Activated naive CD4-positive, alpha-beta T cell treated with anti-CD3 and anti-CD28 coated beads, Interleukin-2, amount 50 U/mL, for 24 hours (primary cell): ENCODE results near the gene NSF.
"Not testable (repeated sequence)": the region's sequence is repeated elsewhere in the genome, so short reads cannot be mapped to it uniquely, and the experiment has no call there.

Experiments used
- H3K27ac Mint-ChIP-seq: one replicate; pipeline ENCODE4 v1.8.0; 2021; ENCODE audit warnings: mild to moderate bottlenecking, mixed read lengths
- H3K27me3 Mint-ChIP-seq: one replicate; pipeline ENCODE4 v1.8.0; 2021; ENCODE audit warnings: mixed read lengths
- H3K36me3 Mint-ChIP-seq: one replicate; pipeline ENCODE4 v1.8.0; 2021; ENCODE audit warnings: mixed read lengths
- H3K4me1 Mint-ChIP-seq: one replicate; pipeline ENCODE4 v1.8.0; 2021; ENCODE audit warnings: mixed read lengths
- H3K4me3 Mint-ChIP-seq: one replicate; pipeline ENCODE4 v1.8.0; 2021; ENCODE audit warnings: mild to moderate bottlenecking, mixed read lengths
- H3K9me3 Mint-ChIP-seq: one replicate; pipeline ENCODE4 v1.8.0; 2021; ENCODE audit warnings: mixed read lengths

Gene NSF

DNA sequence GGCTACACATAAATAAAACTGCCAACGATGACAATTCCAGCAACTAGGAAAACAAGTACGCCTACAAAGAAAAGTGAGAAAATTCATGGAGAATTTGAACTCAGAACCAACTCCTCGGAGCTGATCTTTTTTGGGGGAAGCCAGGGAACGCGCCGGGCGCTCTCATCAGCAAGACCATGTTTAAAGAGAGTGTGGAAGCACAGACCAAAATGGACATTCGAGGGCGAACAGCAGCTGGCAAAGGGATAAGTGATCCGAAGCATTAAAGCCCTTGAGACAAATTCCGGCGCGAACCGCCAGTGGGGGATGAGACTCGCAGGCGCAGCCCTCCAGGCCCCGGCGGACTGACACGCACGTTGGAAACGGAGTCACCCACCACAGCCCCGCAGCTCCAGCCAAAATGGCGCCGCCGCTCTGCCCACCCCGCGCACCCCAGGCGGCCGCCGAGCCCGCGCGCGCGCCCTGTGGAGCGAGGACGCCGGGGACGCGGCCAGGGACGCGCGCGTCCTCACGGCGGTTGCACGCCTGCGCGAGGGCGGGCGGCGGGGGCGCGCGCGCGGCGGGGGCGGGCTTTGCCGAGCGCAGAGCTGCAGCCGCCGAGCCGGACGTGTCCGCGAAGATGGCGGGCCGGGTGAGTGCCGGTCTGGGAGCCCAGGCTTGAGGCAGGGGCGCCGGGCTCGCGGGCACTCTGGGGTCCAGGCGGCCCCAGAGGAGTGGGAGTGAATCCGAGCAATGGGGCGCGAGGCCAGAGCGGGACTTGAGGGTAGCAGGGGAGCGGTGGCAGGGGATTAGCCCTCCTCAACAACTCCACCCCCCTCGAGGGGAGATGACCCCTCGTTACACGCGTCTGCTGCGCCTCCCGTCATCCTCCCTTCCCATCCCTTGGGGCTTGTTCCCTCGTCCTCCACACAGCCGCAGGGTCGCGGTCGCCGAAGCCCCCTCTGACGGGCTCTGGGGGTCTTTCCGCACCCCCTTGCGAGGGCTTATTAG, at the start of gene NSF:
Gene NSF, plus strand, starts transcription at position 513 of the 990 bp plus-strand sequence. Its CDS starts 107 bp downstream, at position 620.
- H3K27me3 Mint-ChIP-seq, H3K4me1 Mint-ChIP-seq, H3K36me3 Mint-ChIP-seq, H3K27ac Mint-ChIP-seq, H3K4me3 Mint-ChIP-seq, H3K9me3 Mint-ChIP-seq: not testable (repeated sequence)

DNA sequence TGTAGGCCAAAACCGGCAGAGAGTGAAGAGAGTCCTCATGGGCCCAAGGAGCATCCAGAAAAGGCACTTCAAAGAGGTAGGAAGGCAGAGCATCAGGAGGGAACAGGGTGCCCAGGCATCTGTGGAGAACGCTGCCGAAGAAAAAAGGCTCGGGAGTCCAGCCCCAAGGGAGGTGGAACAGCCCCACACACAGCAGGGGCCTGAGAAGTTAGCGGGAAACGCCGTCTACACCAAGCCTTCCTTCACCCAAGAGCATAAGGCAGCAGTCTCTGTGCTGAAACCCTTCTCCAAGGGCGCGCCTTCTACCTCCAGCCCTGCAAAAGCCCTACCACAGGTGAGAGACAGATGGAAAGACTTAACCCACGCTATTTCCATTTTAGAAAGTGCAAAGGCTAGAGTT, 41.9 kb upstream of the NSF start:
- not testable (repeated sequence) for H3K4me1 Mint-ChIP-seq, H3K27me3 Mint-ChIP-seq, H3K36me3 Mint-ChIP-seq, H3K9me3 Mint-ChIP-seq, H3K27ac Mint-ChIP-seq, H3K4me3 Mint-ChIP-seq

DNA sequence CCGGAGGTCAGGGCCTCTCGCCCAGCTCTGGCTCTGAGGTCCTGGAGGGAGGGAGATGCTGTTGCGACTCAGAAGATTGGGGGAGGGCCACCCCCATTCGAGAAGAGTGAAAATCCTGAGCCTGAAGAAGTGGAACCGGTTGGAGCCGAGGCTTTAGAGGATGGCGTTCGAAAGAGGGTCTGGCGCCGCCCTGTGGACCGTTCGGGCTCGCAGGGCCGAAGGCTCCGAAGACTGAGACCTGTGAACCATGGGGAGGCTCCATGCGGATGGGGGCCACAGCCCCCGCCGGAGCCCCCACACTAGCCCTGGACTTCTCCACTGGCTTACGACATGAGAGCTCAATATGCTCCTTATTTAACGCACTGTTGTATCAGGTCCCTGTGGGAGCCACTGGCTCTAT, 31.3 kb upstream of the NSF start:
- not testable (repeated sequence) for H3K36me3 Mint-ChIP-seq, H3K4me1 Mint-ChIP-seq, H3K27ac Mint-ChIP-seq, H3K27me3 Mint-ChIP-seq, H3K4me3 Mint-ChIP-seq, H3K9me3 Mint-ChIP-seq

DNA sequence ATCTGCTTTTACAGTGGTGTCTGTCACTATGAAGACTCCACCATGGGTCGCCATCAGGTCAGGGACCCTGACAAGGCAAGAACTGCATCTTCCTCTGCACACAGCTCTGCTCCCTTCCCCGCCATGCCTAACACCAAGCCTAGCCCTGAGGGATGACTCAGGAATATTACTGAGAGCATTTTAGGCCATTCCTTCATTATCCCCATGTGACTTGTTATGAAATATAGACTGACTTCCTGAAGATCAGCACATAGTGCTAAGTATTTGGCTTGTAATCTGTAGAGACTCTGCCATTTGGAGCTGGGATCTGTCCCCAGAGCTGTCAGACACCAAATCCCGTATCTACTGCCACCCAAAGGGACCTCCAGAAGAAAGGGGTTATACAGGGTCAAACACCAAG, 30.4 kb upstream of the NSF start:
- H3K27me3 Mint-ChIP-seq, H3K4me1 Mint-ChIP-seq: not testable (repeated sequence)

DNA sequence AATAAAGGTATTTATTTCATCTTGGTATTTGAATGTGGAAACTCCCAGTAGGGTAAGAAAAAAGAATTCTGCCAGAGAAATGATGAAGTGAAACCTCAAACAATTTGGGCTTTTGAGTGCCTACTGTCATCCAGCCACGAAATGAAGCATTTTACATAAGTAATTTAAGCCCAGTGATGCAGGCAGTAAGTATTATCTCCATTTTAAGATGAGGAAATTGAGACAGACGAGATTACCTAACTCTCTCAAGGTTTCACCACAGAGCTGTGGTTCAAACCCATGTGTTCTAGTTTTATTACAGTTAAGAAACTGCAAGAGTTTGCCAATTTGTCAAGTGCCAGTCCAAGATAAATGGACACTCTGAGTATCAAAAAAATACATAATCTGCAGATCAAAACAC, 24.2 kb upstream of the NSF start:
- H3K36me3 Mint-ChIP-seq, H3K27ac Mint-ChIP-seq, H3K4me3 Mint-ChIP-seq, H3K4me1 Mint-ChIP-seq, H3K9me3 Mint-ChIP-seq, H3K27me3 Mint-ChIP-seq: not testable (repeated sequence)

More for the DNA sequence above, 30.4 kb upstream of the NSF start:
- H3K36me3 Mint-ChIP-seq, H3K27ac Mint-ChIP-seq, H3K9me3 Mint-ChIP-seq, H3K4me3 Mint-ChIP-seq: not testable (repeated sequence)

DNA sequence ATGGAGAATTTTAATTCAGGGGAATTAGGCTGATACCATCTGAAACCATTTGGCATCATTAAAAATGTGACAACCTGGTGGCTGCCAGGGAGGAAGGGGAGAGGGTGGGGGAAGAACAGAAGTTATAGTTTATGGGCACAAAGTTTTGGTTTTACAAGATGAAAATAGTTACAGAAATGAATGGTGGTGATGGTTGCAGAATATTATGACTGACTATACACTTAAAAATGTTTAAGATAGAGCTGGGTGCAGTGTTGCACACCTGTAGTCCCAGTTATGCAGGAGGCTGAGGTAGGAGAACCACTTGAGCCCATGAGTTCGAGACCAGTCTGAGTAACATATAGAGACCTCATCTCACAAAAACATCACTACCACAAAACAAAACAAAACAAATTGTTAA, 23.5 kb upstream of the NSF start:
- not testable (repeated sequence) for H3K9me3 Mint-ChIP-seq, H3K27me3 Mint-ChIP-seq

DNA sequence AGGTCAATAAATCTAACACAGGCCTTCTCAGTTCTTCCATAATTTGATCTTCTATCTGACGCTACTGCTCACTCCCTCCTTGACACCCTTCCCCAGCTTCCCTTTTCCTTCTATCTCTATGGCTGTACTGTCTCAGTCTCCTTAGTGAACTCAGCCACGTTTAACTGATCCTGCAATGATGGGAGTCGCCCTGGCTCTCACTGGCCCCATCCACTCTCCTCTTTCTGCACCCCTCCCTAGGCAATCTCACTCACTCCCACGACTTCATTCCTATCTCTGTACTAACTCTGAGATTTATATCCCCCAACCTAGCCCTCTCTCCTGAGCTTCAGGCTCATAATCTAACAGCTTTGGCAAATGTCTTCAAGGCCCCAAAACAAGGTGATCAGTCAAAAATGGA, 18.7 kb upstream of the NSF start:
- not testable (repeated sequence) for H3K36me3 Mint-ChIP-seq, H3K4me1 Mint-ChIP-seq, H3K27me3 Mint-ChIP-seq, H3K4me3 Mint-ChIP-seq, H3K27ac Mint-ChIP-seq, H3K9me3 Mint-ChIP-seq

More for the DNA sequence above, 23.5 kb upstream of the NSF start:
- H3K36me3 Mint-ChIP-seq, H3K4me3 Mint-ChIP-seq, H3K27ac Mint-ChIP-seq, H3K4me1 Mint-ChIP-seq: not testable (repeated sequence)

DNA sequence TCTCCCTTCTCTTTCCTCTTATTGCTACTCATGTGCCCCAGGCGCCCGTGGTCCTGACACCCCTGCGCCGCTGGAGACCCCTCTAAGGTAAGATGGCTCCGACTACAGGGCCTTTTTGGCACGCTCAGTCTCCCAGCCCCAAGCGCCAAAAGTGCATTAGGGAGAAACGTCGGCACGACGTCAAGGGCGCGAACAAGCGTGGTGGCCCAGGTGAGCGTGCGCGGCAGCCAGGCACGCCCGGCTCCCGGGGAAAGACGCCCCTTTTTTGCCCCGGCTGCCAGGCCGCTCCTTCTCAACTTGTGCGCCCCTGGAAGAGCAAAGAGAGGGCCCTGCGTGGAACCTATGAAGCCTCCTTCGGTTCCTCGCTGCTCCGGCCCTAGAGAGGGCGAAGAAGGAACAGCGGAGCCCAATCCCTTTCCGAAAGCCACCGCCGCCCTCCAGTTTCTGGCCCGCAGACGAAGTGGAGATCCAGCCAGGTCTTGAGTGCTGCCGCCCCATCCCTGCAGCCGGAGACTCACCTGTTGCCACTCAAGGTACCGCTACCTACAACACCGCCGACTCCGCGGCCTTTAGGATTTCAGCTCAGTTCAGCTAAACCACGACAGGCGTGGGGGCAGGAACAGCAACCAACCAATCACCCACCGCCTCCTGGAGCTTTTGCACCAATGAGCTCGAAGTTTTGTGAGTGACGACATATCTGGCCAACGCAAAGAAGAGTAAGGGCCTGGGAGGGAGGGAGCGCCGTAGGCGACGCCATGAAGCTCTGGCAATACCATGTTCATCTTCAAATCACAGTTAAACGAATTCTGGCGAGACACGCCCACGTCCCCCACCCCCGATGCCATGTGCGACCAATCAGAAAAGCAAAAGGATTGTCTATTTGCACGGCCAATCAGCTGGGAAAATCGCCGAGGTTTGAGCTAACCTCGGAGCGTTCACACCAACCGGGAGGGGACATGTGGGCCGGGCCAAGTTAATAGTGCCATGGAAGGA, 11.1 kb upstream of the NSF start, which contains the start of gene ARL17A:
Gene ARL17A, minus strand, starts transcription at position 609 of the 993 bp plus-strand sequence. CDS start 3,369 bp downstream, outside the sequence.
- H3K36me3 Mint-ChIP-seq, H3K4me3 Mint-ChIP-seq, H3K4me1 Mint-ChIP-seq, H3K27ac Mint-ChIP-seq, H3K9me3 Mint-ChIP-seq, H3K27me3 Mint-ChIP-seq: not testable (repeated sequence)

DNA sequence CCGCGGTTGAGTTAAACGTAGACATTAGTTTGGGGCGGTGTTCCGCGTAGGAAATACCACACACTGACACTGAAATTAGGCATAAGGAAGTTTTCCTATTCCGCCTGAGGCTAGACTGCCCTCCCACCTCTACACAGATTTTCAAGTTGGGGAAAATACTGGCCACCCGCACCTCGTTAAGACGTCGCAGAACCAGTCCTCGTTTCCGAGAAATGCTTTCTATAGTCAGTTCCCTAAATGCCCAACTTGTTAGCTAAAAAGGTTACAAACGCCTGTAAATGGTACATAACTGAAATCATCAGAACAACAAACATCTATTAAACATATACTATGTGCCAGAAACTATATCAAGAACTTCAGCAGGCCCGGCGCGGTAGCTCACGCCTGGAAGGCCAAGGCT, 10.4 kb upstream of the NSF start:
- H3K27me3 Mint-ChIP-seq, H3K4me3 Mint-ChIP-seq, H3K27ac Mint-ChIP-seq, H3K4me1 Mint-ChIP-seq, H3K9me3 Mint-ChIP-seq, H3K36me3 Mint-ChIP-seq: not testable (repeated sequence)

DNA sequence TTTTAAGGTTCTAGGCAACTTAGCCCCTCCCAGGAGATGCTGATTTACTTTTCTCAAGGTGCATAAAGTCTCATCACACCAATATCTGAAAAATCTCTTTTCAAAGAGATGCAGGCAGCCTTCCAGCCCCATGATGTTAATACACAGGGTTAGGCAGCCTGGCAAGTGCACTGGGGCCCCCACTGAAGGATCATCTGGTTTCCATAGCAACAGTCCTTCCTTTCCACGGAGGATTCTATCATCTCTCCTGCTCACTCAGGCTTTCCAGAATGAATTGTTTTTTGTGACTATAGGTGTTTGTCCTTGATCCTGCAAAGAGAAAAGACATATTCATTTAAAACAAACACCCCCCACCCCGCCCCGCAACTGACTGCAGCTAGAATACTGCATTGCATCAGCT, 5.0 kb upstream of the NSF start:
- H3K27me3 Mint-ChIP-seq, H3K9me3 Mint-ChIP-seq, H3K4me3 Mint-ChIP-seq, H3K27ac Mint-ChIP-seq, H3K4me1 Mint-ChIP-seq, H3K36me3 Mint-ChIP-seq: not testable (repeated sequence)

DNA sequence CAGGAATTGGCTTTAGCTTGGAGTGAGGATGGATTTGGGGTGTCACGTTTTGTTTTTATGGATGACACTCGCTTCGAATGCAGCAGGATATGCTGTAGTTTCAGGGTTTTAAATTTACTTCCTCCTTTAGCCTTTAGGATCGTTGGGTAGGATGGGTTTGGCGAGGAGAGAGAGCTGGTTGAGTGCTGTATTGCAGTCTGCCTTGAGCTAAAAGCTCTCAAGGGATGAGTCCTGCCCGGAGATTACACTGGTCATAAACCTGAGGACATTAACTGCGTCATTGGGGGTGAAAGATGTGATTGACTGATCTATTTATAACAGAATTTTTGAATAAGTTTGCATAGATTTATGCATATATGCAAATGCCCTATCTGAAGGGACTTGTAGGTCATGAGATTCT, 863 bp downstream of the NSF start:
- not testable (repeated sequence) for H3K4me3 Mint-ChIP-seq, H3K36me3 Mint-ChIP-seq, H3K27ac Mint-ChIP-seq, H3K27me3 Mint-ChIP-seq, H3K4me1 Mint-ChIP-seq, H3K9me3 Mint-ChIP-seq

DNA sequence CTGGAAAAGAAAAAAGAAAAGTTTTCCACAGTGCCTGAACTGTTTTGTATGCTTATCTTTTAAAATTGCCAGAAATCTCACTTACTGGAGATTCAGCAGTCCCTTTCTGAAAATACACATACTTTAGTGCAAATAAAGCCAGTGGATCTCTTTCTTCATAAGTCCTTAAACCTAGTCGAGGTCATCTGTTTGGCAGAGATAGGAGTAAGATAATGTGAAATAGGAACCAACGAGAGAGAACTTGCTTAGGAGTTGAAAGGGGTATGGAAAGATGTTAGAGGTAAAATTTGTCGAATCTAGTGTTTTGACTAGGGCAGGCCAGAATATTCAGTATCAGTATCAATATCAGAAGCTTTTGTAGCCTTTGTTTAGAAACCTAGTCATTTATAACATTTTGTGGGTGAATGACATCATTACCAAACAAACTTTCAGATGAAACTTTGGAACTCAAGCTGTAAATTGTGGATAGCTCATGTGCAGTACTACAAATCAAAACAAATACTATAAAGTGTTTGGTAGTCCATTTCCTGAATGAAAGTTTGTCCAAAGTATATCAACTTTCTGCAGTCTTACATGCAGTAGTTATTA, 8.0 kb downstream of the NSF start:
- H3K9me3 Mint-ChIP-seq, H3K4me1 Mint-ChIP-seq, H3K4me3 Mint-ChIP-seq, H3K36me3 Mint-ChIP-seq, H3K27ac Mint-ChIP-seq, H3K27me3 Mint-ChIP-seq: not testable (repeated sequence)

DNA sequence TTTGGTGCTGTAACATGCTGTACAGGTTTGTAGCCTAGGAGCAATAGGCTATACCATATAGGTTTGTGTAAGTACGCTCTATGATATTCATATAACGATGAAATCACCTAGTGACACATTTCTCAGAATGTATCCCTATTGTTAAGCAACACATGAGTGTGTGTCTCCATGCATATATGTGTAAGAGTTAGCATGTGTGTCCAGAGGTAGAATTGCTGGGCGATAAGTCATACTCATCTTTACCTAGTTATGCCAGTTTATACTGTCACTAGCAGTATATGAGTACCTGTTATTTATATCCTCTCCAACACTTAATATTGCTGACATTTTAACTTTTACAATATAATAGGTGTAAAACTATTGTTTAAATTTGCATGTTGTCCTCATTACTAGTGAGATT, 10.3 kb downstream of the NSF start:
- not testable (repeated sequence) for H3K4me3 Mint-ChIP-seq, H3K27me3 Mint-ChIP-seq, H3K27ac Mint-ChIP-seq, H3K36me3 Mint-ChIP-seq, H3K4me1 Mint-ChIP-seq, H3K9me3 Mint-ChIP-seq

DNA sequence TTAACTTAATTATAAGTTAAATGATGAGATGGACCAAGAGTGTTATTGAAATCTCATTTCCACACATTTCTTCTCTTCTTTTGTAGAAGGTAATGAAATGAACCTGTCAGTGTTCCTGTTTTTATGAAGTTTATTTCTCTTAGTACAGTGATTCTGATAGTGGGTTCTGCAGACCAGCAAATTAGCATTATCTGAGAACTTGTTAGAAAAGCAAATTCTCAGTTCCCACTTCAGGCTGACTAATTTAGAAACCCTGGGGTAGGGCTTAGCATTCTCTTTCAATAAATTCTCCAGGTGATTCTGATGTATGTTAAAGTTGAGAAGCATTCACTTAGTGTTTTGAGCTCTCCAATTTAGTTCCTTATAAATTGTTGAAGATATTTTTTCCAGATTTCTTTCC, 12.7 kb downstream of the NSF start:
- not testable (repeated sequence) for H3K4me1 Mint-ChIP-seq, H3K36me3 Mint-ChIP-seq, H3K9me3 Mint-ChIP-seq, H3K27ac Mint-ChIP-seq, H3K27me3 Mint-ChIP-seq, H3K4me3 Mint-ChIP-seq

DNA sequence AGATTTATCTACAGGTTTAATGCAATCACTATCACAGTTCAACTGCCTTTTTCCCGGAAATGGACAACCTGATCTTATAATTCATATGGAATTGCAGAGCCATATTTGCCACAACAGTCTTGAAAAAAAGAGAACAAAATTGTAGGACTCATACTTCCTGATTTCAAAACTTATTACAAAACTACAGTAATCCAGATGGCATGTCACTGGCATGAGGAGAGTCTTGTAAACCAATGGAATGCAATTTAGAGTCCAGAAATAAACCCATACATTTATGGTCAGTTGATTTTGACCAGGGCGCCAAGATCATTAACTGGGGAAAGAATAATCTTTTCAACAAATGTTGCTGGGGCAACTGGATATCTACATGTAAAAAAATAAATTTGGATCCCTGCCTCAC, 20.8 kb downstream of the NSF start:
- not testable (repeated sequence) for H3K36me3 Mint-ChIP-seq, H3K9me3 Mint-ChIP-seq, H3K27me3 Mint-ChIP-seq, H3K27ac Mint-ChIP-seq, H3K4me3 Mint-ChIP-seq, H3K4me1 Mint-ChIP-seq

DNA sequence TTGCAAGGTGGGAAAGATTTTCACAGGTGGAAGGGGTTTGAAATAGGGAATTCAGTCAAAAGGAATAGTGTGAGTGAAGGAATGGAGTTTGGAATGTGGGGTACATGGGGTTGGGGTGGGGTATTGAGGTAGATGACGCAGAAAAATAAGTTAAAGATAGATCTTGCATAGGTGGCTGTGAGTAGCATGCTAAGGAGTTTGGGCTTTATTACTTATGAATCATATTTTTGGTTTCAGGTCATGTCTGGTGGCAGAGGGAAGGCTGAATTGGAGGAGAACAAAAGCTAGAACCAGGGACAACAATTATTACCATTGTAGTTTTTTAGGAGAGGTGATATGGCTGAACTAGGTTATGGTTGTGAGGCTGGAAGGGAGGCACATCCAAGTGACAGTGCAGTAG, 23.4 kb downstream of the NSF start:
- not testable (repeated sequence) for H3K4me1 Mint-ChIP-seq, H3K4me3 Mint-ChIP-seq, H3K36me3 Mint-ChIP-seq, H3K27ac Mint-ChIP-seq, H3K27me3 Mint-ChIP-seq, H3K9me3 Mint-ChIP-seq
